ENCODE data around the gene TRAK2. TPM values are rescaled to one million over a fixed set of nuclear protein-coding genes. Genes with fewer than 3 reads are reported as not detected.

The TRAK2 gene
- total and polyA plus RNA-seq, 2 experiments from 2014 or later, result 9.2 to 26.7 TPM

GRCh38 chr2:201470821-201471731 lies 19.8 kb upstream of the TRAK2 start:
- no peak for TF ChIP-seq EZH2 (IDR thresholded peaks at IDR 0.05; ENCODE audit: borderline replicate concordance)
- TF ChIP-seq CTCF (IDR thresholded peaks at IDR 0.05; ENCODE audit: poor library complexity), result no peak
- no peak for TF ChIP-seq EZH2phosphoT487 (IDR thresholded peaks at IDR 0.05; ENCODE audit: low read depth, severe bottlenecking, unreplicated experiment)
- Histone ChIP-seq H3K27ac (no peak overlapping the region), H3K27me3 (no peaks in the 10 kb centered on the region), H3K79me2 (no peaks in the 10 kb centered on the region), H2AFZ (no peak overlapping the region), H3K36me3 (replicated peaks; ENCODE audit: insufficient read depth, low read depth) (no peaks in the 10 kb centered on the region), H3K9me2 (replicated peaks; ENCODE audit: insufficient read depth) (no peaks in the 10 kb centered on the region), H3K4me3 (no peak overlapping the region), H3K9me3 (ENCODE audit: low read depth) (no peaks in the 10 kb centered on the region), H4K20me1 (ENCODE audit: insufficient read depth, poor library complexity, severe bottlenecking) (no peaks in the 10 kb centered on the region), H3K4me2 (no peak overlapping the region), H3K4me1 (ENCODE audit: insufficient read depth) (peaks cover 8% of the 10 kb centered on the region)
- DNase-seq (ENCODE audit: low spot score), result no peak
- WGBS (ENCODE audit: low lambda C conversion rate, missing lambda C conversion rate), result 80% methylated on average over 9 of the region's 9 CpGs

- Histone ChIP-seq H3K4me3 (no peak overlapping the region), H3K4me2 (no peak overlapping the region), H3K9me2 (replicated peaks; ENCODE audit: insufficient read depth) (no peaks in the 10 kb centered on the region), H2AFZ (no peak overlapping the region), H3K27ac (no peak overlapping the region), H3K27me3 (no peaks in the 10 kb centered on the region), H3K79me2 (no peaks in the 10 kb centered on the region), H4K20me1 (ENCODE audit: insufficient read depth, poor library complexity, severe bottlenecking) (no peaks in the 10 kb centered on the region), H3K9me3 (ENCODE audit: low read depth) (no peaks in the 10 kb centered on the region), H3K4me1 (ENCODE audit: insufficient read depth) (peaks cover 21% of the 10 kb centered on the region), H3K36me3 (replicated peaks; ENCODE audit: insufficient read depth, low read depth) (no peaks in the 10 kb centered on the region)
- no peak for DNase-seq (ENCODE audit: low spot score)
- no peak for TF ChIP-seq EZH2phosphoT487 (IDR thresholded peaks at IDR 0.05; ENCODE audit: low read depth, severe bottlenecking, unreplicated experiment)
- TF ChIP-seq CTCF (IDR thresholded peaks at IDR 0.05; ENCODE audit: poor library complexity), result no peak
These were observed 16.4 kb upstream of the TRAK2 start for GRCh38 chr2:201467666-201468065.

- Histone ChIP-seq H3K27ac (peak overlapping the region; percentile 40), H3K4me3 (no peak overlapping the region), H3K9me2 (replicated peaks; ENCODE audit: insufficient read depth) (no peaks in the 10 kb centered on the region), H3K4me1 (ENCODE audit: insufficient read depth) (peaks cover 21% of the 10 kb centered on the region), H3K27me3 (no peaks in the 10 kb centered on the region), H3K4me2 (peak overlapping the region; percentile 17), H3K9me3 (ENCODE audit: low read depth) (peaks cover 8% of the 10 kb centered on the region), H3K36me3 (replicated peaks; ENCODE audit: insufficient read depth, low read depth) (no peaks in the 10 kb centered on the region), H3K79me2 (no peaks in the 10 kb centered on the region), H2AFZ (no peak overlapping the region), H4K20me1 (ENCODE audit: insufficient read depth, poor library complexity, severe bottlenecking) (no peaks in the 10 kb centered on the region)
- TF ChIP-seq EZH2phosphoT487 (IDR thresholded peaks at IDR 0.05; ENCODE audit: low read depth, severe bottlenecking, unreplicated experiment), result no peak
- no peak for TF ChIP-seq CTCF (IDR thresholded peaks at IDR 0.05; ENCODE audit: poor library complexity)
- no peak for TF ChIP-seq EZH2 (IDR thresholded peaks at IDR 0.05; ENCODE audit: borderline replicate concordance)
- DNase-seq (ENCODE audit: low spot score), result peak; percentile 44
- WGBS (ENCODE audit: low lambda C conversion rate, missing lambda C conversion rate), result 57% methylated on average over 3 of the region's 3 CpGs
These were observed 14.9 kb upstream of the TRAK2 start for GRCh38 chr2:201466050-201466675.

Measured in hepatocyte (in vitro differentiated cells).